GM12874 (cell line): Measurements from ENCODE around the gene KIAA1755.

ENCODE experiments used
- TF ChIP-seq, protein P1 (sequence below): IDR thresholded peaks from 2 replicates; pipeline ENCODE4 v1.5.1; 2011; ENCODE audit warnings: low read depth, mild to moderate bottlenecking, control low read depth, low read length, moderate library complexity; ENCODE audit not compliant: insufficient read depth

The KIAA1755 gene

DNA sequence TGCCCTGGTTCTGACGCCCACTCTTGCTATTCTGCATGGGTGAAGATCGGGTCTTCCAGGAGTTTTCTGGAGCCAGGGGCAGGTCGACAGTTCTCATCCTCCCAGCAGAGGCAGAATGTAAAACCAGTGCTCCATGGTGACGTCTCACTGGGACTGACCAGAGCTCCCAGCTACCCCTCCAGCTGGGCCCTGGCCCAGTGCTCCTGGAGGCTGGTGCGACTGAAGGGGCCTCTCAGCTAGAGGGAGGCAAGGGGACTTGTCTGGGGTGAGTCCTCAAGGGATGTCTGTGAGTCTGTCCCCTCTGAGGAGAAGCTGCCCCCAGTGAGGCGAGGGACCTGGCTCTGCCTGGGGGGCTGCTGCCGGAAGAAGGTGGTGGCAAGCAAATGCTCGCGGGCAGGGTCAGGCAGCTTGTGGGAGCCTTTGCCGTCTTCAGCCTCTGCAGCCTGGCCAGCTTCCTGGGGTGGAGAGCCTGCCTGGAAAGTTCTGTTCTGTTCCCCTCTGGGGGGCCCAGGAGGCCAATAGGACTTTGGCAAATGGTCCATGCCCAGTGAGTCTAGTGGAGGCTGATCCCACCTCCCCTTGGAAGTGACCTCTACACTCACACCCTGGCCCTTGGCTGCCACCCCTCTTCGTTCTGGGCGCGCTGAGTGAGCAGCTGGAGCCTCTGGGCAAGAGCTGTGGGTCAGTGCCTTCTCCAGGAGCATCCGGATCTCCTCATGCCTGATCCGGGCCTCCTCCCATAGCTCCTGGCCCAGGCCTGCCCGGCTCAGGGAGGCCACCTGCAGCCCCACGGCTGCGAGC is 47.5 kb downstream of the KIAA1755 start:
- TF ChIP-seq, protein P1, sequence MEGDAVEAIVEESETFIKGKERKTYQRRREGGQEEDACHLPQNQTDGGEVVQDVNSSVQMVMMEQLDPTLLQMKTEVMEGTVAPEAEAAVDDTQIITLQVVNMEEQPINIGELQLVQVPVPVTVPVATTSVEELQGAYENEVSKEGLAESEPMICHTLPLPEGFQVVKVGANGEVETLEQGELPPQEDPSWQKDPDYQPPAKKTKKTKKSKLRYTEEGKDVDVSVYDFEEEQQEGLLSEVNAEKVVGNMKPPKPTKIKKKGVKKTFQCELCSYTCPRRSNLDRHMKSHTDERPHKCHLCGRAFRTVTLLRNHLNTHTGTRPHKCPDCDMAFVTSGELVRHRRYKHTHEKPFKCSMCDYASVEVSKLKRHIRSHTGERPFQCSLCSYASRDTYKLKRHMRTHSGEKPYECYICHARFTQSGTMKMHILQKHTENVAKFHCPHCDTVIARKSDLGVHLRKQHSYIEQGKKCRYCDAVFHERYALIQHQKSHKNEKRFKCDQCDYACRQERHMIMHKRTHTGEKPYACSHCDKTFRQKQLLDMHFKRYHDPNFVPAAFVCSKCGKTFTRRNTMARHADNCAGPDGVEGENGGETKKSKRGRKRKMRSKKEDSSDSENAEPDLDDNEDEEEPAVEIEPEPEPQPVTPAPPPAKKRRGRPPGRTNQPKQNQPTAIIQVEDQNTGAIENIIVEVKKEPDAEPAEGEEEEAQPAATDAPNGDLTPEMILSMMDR: no peak

DNA sequence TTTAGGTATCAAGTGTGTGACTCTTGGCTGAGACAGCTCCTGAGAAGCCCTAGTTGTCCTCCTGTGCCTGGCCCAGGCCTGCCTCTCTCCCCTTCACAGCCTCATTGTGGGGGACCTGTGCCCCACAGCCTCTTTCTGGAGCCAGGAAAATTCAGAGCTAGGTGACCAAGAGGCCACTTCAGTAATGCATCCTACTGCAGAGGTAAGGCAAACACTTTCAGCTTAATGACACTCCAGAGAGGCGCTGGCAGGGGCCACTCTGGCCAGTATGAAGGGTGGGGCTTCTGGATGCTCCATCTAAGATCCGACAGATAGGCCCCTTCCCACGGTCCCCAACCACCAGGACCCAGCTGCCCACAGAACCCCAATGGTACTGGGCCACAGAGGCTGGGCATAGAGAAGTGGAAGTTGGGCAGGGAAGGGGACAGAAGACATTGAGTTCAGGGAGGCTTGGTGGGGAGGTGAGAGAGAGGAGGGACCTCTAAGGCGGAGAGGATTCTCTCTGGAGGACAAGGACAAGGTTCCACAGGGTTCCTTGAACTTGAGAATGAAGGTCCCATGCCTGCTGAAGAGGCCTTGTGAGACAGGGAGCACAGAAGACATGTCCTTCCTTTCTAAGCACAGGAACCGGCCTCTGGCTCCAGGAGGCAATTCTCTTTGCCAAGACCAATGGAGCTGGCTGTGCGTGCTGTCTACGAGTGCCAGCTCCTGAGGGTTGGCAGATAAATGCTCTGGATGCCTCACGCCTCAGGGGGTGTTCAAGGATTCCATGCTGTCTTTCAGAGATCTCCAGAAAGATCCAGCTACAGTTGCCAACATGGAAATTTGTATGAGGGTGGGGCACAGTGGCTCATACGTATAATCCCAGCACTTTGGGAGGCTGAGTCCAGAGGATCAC is 49.1 kb downstream of the KIAA1755 start:
- TF ChIP-seq, protein P1: no peak

DNA sequence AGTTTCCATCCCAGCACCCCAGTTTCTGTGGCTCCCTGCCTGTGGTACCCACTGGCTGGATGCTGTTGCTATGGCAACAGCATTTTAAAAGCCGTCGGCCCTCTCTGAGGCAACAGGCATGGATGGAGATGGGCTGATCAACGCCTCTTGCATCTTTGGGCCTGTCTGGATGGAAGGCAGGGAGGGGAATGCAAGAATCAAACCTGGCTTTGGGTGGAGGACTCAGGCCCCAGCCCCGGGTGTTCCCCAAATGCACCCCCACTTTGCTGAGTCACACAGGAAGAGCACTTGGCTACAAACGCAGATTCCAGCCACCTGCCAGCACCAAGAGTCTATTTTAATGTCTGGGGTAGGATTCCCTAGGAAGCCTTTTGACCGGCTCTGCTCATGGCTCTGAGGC is 49.8 kb downstream of the KIAA1755 start:
- TF ChIP-seq, protein P1: no peak

DNA sequence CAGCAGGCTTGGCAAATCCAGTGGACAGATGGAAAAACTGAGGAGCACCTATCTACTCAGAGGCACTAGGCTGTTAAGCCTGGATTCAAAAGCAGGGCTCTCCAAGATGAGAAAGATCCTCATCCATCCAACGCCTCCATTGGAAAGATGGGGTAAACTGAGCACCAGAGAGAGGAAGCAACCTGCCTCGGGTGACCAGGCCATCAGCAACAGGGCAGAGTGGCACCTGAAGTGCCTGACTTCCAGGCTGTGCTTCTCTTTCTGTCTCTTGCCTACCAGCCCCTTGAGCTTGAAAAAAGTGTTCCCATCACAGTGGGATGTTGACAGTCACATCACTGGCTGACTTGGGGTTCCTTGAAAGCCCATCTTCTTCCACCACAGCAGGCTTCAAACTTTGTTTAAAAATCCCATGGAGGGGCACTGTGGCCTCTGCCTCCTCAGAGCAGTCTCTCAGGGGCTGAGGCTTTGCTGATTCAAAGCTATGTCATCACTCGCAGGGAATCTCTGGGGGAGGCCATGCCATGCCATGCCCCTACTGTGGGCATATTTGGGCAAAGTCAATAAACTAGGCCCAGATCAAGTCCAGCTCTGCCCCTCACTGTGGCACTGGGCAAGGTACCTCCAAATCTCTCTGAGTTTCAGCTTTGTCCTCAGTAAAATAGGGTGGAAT is 50.7 kb downstream of the KIAA1755 start:
- TF ChIP-seq, protein P1: no peak

DNA sequence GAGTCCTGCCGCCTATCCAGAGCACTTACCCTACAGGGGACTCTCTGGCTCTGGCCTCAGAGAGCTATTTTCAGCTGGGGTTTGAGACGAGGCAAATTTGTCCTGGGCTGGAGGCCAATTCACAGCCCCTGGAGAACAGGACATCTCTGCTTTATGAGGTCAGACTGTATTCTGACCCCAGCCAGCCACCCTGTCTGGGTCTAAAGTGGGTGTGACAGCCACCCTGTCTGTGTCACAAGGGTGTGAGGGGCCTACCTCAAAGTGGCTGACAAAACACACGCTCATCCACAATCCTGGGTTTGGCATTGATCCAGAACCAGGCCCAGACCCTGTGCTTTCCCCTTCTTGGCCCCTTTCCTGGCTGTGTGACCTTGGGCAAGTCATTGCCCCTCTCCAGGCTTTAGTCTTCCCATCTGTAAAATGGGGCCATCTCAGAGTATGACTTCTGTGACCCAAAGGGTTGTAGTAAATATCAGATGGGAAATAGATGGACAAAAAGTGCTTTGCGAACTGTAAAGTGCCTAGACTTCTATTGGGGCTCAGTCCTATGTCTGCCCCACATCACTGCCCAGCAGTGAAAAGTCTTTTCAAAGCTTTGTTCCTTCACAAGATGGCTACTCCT is 51.4 kb downstream of the KIAA1755 start:
- TF ChIP-seq, protein P1: no peak

DNA sequence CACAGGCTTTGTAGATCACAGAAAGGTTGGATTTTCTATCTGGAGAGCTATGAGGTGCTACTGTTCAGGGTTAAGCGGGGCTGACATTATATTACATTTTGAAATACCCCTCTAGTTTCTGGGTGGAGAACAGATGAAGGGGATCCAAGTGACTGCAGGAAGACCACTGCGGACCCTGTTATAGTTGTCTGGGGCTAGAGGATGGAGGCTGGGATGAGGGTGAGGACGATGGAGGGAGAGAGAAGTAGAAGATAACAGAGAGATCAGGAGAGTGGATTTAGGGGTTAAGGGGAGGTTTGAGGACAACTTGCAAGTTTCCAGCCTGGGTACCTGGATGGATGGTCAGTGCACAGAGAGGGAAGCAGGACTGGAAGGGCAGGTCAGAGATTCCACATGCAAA is 52.0 kb downstream of the KIAA1755 start:
- TF ChIP-seq, protein P1: no peak
